Measurements from ENCODE around the gene LAMA2.

- no peak for TF ChIP-seq CTCF (IDR thresholded peaks at IDR 0.05; ENCODE audit: poor library complexity, severe bottlenecking)
- no peak for TF ChIP-seq TAF1 (IDR thresholded peaks at IDR 0.05; ENCODE audit: low read depth)
- TF ChIP-seq POLR2AphosphoS5 (IDR thresholded peaks at IDR 0.05): no peak
- no peak for TF ChIP-seq EZH2 (IDR thresholded peaks at IDR 0.05; ENCODE audit: borderline replicate concordance, insufficient read depth, low read length, poor library complexity, severe bottlenecking)
Measured at GRCh38 chr6:129473546-129473945, 590.6 kb downstream of the LAMA2 start.
